Measurements from ENCODE around the gene DAGLA. TPM values are rescaled to one million over a fixed set of nuclear protein-coding genes. Genes with fewer than 3 reads are reported as not detected.

DAGLA gene
- total and polyA plus RNA-seq, 2 of the 13 experiments (the other 11 are each of a cell fraction or from before 2014, with no cell fraction given), result 2.6 to 3.9 TPM

DNA sequence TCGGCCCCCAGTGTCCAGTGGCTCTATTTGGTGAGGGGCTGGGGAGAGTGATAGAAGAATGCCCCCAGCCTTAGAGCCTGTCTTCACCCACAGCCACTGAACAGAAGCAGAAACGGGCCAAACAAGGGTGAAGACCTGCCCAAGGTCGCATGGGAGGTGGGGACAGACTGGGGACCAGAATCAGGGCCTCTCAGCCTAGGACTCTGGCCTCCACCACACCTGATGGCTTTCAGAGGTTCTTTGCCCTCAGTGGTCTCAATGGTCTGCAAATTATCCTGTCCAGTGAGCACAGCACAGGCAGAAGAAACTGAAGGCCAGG, 67.7 kb downstream of the DAGLA start (continued):
- TF ChIP-seq, protein P1, sequence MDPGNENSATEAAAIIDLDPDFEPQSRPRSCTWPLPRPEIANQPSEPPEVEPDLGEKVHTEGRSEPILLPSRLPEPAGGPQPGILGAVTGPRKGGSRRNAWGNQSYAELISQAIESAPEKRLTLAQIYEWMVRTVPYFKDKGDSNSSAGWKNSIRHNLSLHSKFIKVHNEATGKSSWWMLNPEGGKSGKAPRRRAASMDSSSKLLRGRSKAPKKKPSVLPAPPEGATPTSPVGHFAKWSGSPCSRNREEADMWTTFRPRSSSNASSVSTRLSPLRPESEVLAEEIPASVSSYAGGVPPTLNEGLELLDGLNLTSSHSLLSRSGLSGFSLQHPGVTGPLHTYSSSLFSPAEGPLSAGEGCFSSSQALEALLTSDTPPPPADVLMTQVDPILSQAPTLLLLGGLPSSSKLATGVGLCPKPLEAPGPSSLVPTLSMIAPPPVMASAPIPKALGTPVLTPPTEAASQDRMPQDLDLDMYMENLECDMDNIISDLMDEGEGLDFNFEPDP (CRISPR knock-in tag; conservative IDR thresholded peaks at IDR 0.05), result no peak
- TF ChIP-seq EED (CRISPR knock-in tag; IDR thresholded peaks at IDR 0.05) (no peak), PBX3 (CRISPR knock-in tag; IDR thresholded peaks at IDR 0.05; ENCODE audit: borderline replicate concordance) (no peak), ZBTB38 (CRISPR knock-in tag; IDR thresholded peaks at IDR 0.05) (no peak), HHEX (CRISPR knock-in tag; IDR thresholded peaks at IDR 0.05) (no peak), ZBTB40 (IDR thresholded peaks at IDR 0.05) (no peak), ZBTB40 (CRISPR knock-in tag; IDR thresholded peaks at IDR 0.05) (no peak)
- TF ChIP-seq, protein P2, sequence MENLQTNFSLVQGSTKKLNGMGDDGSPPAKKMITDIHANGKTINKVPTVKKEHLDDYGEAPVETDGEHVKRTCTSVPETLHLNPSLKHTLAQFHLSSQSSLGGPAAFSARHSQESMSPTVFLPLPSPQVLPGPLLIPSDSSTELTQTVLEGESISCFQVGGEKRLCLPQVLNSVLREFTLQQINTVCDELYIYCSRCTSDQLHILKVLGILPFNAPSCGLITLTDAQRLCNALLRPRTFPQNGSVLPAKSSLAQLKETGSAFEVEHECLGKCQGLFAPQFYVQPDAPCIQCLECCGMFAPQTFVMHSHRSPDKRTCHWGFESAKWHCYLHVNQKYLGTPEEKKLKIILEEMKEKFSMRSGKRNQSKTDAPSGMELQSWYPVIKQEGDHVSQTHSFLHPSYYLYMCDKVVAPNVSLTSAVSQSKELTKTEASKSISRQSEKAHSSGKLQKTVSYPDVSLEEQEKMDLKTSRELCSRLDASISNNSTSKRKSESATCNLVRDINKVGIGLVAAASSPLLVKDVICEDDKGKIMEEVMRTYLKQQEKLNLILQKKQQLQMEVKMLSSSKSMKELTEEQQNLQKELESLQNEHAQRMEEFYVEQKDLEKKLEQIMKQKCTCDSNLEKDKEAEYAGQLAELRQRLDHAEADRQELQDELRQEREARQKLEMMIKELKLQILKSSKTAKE (CRISPR knock-in tag; IDR thresholded peaks at IDR 0.05; ENCODE audit: borderline replicate concordance), result no peak
- TF ChIP-seq, protein P3, sequence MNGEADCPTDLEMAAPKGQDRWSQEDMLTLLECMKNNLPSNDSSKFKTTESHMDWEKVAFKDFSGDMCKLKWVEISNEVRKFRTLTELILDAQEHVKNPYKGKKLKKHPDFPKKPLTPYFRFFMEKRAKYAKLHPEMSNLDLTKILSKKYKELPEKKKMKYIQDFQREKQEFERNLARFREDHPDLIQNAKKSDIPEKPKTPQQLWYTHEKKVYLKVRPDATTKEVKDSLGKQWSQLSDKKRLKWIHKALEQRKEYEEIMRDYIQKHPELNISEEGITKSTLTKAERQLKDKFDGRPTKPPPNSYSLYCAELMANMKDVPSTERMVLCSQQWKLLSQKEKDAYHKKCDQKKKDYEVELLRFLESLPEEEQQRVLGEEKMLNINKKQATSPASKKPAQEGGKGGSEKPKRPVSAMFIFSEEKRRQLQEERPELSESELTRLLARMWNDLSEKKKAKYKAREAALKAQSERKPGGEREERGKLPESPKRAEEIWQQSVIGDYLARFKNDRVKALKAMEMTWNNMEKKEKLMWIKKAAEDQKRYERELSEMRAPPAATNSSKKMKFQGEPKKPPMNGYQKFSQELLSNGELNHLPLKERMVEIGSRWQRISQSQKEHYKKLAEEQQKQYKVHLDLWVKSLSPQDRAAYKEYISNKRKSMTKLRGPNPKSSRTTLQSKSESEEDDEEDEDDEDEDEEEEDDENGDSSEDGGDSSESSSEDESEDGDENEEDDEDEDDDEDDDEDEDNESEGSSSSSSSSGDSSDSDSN (CRISPR knock-in tag; IDR thresholded peaks at IDR 0.05), result peak; percentile 11; the same call in 1 of the 2 replicates
- TF ChIP-seq, protein P4, sequence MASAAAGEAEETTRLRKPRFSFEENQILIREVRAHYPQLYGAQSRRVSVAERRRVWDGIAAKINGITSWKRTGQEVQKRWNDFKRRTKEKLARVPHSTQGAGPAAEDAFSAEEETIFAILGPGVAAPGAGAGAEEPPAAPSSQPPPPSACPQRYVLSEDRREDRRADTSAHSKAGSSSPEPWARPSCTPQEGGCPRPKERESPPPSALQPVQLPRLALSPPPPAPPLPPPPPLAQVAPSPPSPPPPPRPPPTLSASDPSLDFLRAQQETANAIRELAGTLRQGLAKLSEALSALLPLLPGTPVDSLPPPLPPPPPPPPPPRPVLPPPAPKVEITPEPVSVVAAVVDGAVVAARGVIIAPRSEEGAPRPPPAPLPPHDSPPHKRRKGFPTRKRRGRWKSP (CRISPR knock-in tag; IDR thresholded peaks at IDR 0.05), result no peak
- TF ChIP-seq, protein P5, sequence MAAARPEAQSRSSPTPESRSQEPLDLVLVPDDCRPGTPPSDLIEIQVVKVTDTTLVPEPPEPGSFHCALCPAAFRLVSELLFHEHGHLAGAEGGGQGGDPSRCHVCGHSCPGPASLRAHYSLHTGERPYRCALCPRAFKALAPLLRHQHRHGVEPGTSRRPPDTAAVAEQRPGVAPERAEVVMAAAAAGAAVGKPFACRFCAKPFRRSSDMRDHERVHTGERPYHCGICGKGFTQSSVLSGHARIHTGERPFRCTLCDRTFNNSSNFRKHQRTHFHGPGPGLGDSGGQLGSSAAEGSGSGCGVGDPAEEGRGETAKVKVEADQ (CRISPR knock-in tag; IDR thresholded peaks at IDR 0.05; ENCODE audit: borderline replicate concordance), result no peak
